ENCODE results near the gene ADRA2B. TPM values are rescaled to one million over a fixed set of nuclear protein-coding genes. Genes with fewer than 3 reads are reported as not detected.
A peak's percentile ranks its signal among the peaks of the same experiment; 100 is the strongest.
"Not testable (repeated sequence)": the region's sequence is repeated elsewhere in the genome, so short reads cannot be mapped to it uniquely, and the experiment has no call there.

ADRA2B gene
- under 1 TPM; under 0.01 to 0.26 TPM for total RNA-seq

GRCh38 chr2:96116424-96116878 is at the start of gene ADRA2B:
Gene ADRA2B (minus strand): TSS chr2:96116571. CDS start chr2:96116149, 422 bp downstream.
- no peaks in the 10 kb centered on the region for H3K9me3 ChIP-seq
- DNase-seq (peak; percentile 80 to 88 (median 84)), ATAC-seq (peak; percentile 87)
- peaks cover 14% of the 10 kb centered on the region for H3K4me1 ChIP-seq
- H3K27me3 ChIP-seq = peaks cover 0 to 5% of the 10 kb centered on the region in 2 donors
- peak within 1 kb of the TSS; percentile 31 to 54 for H3K4me3 ChIP-seq
- TF ChIP-seq CTCF (IDR thresholded peaks at IDR 0.05) (no peak), POLR2A (IDR thresholded peaks at IDR 0.05) (no peak)
- peak within 1 kb of the TSS; percentile 8 to 69 (median 42) for H3K27ac ChIP-seq
- no peaks in the 10 kb centered on the region for H3K36me3 ChIP-seq (replicated peaks in 1 of 2; ENCODE audit: insufficient read depth in 1 of 2, low read depth in 2 of 2)
- intact Hi-C loops (cut with DNase I) = loop anchor here (10.0 kb wide), 2 partner anchors 58 to 92 kb away; no protein-coding TSS in a partner anchor
- 1% methylated on average over 38 of the region's 64 CpGs; no CpG with 5 or more reads in 1 of the 2 donors for WGBS, 2 donors

- intact Hi-C loops (cut with DNase I) = no loop called here
- TF ChIP-seq POLR2A (IDR thresholded peaks at IDR 0.05) = no peak
- no peak for TF ChIP-seq CTCF (IDR thresholded peaks at IDR 0.05)
- DNase-seq = peak in 1 of 4 donors; percentile 13
- Histone ChIP-seq H3K27ac (no peak overlapping the region), H3K4me1 (no peaks in the 10 kb centered on the region), H3K4me3 (no peak overlapping the region), H3K27me3 (no peaks in the 10 kb centered on the region), H3K9me3 (no peaks in the 10 kb centered on the region), H3K36me3 (replicated peaks in 1 of 2; ENCODE audit: insufficient read depth in 1 of 2, low read depth in 2 of 2) (no peaks in the 10 kb centered on the region)
- ATAC-seq = no peak
- WGBS, 2 donors = 68 to 81% methylated on average over 10 to 18 of the region's 18 CpGs
Observed at GRCh38 chr2:96164459-96165184, 48.3 kb upstream of the ADRA2B start.

GRCh38 chr2:96163768-96164429 is 47.5 kb upstream of the ADRA2B start:
- Histone ChIP-seq H3K4me3 (no peak overlapping the region), H3K4me1 (no peaks in the 10 kb centered on the region), H3K36me3 (replicated peaks in 1 of 2; ENCODE audit: insufficient read depth in 1 of 2, low read depth in 2 of 2) (no peaks in the 10 kb centered on the region), H3K27ac (no peak overlapping the region), H3K27me3 (no peaks in the 10 kb centered on the region), H3K9me3 (no peaks in the 10 kb centered on the region)
- intact Hi-C loops (cut with DNase I) = no loop called here
- WGBS, 2 donors = 76 to 84% methylated on average over 13 of the region's 13 CpGs
- peak in 2 of 4 donors; percentile 21 to 25 for DNase-seq
- TF ChIP-seq POLR2A (IDR thresholded peaks at IDR 0.05) (no peak), CTCF (IDR thresholded peaks at IDR 0.05) (no peak)
- no peak for ATAC-seq

GRCh38 chr2:96163415-96163767 is 47.0 kb upstream of the ADRA2B start:
- Histone ChIP-seq H3K4me1 (no peaks in the 10 kb centered on the region), H3K36me3 (replicated peaks in 1 of 2; ENCODE audit: insufficient read depth in 1 of 2, low read depth in 2 of 2) (no peaks in the 10 kb centered on the region), H3K9me3 (no peaks in the 10 kb centered on the region), H3K27me3 (no peaks in the 10 kb centered on the region), H3K27ac (no peak overlapping the region), H3K4me3 (no peak overlapping the region)
- TF ChIP-seq POLR2A (IDR thresholded peaks at IDR 0.05) = no peak
- DNase-seq = no peak
- 95% methylated on average over 5 of the region's 5 CpGs; no CpG with 5 or more reads in 1 of the 2 donors for WGBS, 2 donors
- intact Hi-C loops (cut with DNase I) = no loop called here
- no peak for ATAC-seq

GRCh38 chr2:96161898-96162297 is 45.5 kb upstream of the ADRA2B start:
- intact Hi-C loops (cut with DNase I) = no loop called here
- ATAC-seq (no peak), DNase-seq (no peak)
- Histone ChIP-seq H3K36me3 (replicated peaks in 1 of 2; ENCODE audit: insufficient read depth in 1 of 2, low read depth in 2 of 2) (no peaks in the 10 kb centered on the region), H3K4me3 (no peak overlapping the region), H3K27me3 (no peaks in the 10 kb centered on the region), H3K27ac (no peak overlapping the region), H3K9me3 (no peaks in the 10 kb centered on the region), H3K4me1 (no peaks in the 10 kb centered on the region)
- 69 to 76% methylated on average over 5 of the region's 5 CpGs for WGBS, 2 donors
- TF ChIP-seq CTCF (IDR thresholded peaks at IDR 0.05) (no peak), POLR2A (IDR thresholded peaks at IDR 0.05) (no peak)

- intact Hi-C loops (cut with DNase I); DNase-seq; H3K27ac ChIP-seq; H3K9me3 ChIP-seq; H3K4me3 ChIP-seq; H3K4me1 ChIP-seq; ATAC-seq; H3K36me3 ChIP-seq (replicated peaks in 1 of 2; ENCODE audit: insufficient read depth in 1 of 2, low read depth in 2 of 2); H3K27me3 ChIP-seq: not testable (repeated sequence)
- WGBS, 2 donors = 93 to 94% methylated on average over 5 of the region's 5 CpGs
Observed at GRCh38 chr2:96160366-96160765, 44.0 kb upstream of the ADRA2B start.

Data from body of pancreas (tissue), 4 donors.